ENCODE data around the gene CDHR3.

DNA sequence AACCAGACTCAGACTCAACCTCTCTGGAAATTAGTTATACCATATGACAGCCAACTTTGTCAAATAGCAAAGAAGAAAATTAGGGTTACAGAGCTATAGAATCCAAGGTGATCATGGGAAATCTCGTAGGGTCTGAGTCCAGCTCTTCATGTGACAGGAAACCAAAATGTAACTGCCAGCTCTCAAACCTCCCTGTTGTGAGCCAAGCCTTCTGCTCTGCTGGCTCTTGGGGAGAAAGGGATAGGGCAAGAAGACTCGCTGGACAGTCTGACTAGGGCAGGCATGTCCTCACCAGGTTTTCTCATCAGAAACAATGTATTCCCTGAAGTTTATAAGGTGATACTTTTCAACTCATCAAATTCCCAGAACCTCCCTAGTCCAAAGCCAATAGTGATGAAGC lies 63.0 kb downstream of the CDHR3 start:
- no peak for TF ChIP-seq ZNF18 (tag by site-specific recombination; IDR thresholded peaks at IDR 0.05)
- no peak for TF ChIP-seq ZNF639 (tag by site-specific recombination; IDR thresholded peaks at IDR 0.05)
- no peak for TF ChIP-seq KLF10 (tag by site-specific recombination; IDR thresholded peaks at IDR 0.05)
- TF ChIP-seq ZEB2 (tag by site-specific recombination; IDR thresholded peaks at IDR 0.05) = no peak
- no peak for TF ChIP-seq ZNF830 (tag by site-specific recombination; IDR thresholded peaks at IDR 0.05; ENCODE audit: low read depth)
- TF ChIP-seq CTCF (tag by site-specific recombination; IDR thresholded peaks at IDR 0.05) = no peak
- no peak for TF ChIP-seq SP2 (tag by site-specific recombination; IDR thresholded peaks at IDR 0.05)
- TF ChIP-seq HOXA7 (CRISPR knock-in tag; IDR thresholded peaks at IDR 0.05; ENCODE audit: borderline replicate concordance) = no peak
- no peak for TF ChIP-seq ZNF776 (tag by site-specific recombination; IDR thresholded peaks at IDR 0.05; ENCODE audit: borderline replicate concordance)

Measured in HEK293 (cell line).